ENCODE results near the gene ZBTB43. TPM values are rescaled to one million over a fixed set of nuclear protein-coding genes. Genes with fewer than 3 reads are reported as not detected.

The ZBTB43 gene
- total and polyA plus RNA-seq, 7 donors: 1.8 to 12.2 (median 6.7) TPM

DNA sequence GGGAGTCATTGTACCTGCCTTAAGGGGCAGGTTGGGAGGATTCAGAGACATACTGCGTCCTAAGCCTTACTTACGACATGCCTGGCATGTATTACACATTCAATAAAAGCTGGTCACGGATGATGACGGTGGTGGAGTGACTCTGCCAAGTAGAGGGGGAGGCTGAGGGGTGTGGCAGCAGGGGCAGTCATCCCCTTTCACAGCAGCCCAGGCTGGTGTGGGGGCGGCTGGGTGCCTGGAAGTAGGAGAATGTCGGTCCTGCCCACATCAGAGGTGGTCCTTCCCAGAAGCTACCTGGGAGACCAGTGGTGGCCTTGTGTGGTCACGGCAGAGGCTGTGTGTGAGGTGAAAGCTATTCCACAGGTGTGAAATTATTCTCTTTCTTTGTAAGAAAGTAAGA lies 64.5 kb downstream of the ZBTB43 start:
- H3K27me3 ChIP-seq: no peaks in the 10 kb centered on the region
- H3K4me3 ChIP-seq: no peak overlapping the region
- 89 to 94% methylated on average over 7 of the region's 7 CpGs for WGBS, 2 donors
- peaks cover 0 to 14% (median under 1%) of the 10 kb centered on the region in 4 donors for H3K36me3 ChIP-seq
- no peak for DNase-seq
- no peak overlapping the region for H3K27ac ChIP-seq
- H3K4me1 ChIP-seq: peaks cover 0 to 13% (median 6%) of the 10 kb centered on the region in 4 donors
- no peaks in the 10 kb centered on the region for H3K9me3 ChIP-seq
- intact Hi-C loops (cut with DNase I): no loop called here
- TF ChIP-seq POLR2AphosphoS5 (IDR thresholded peaks at IDR 0.05) (no peak), EP300 (IDR thresholded peaks at IDR 0.05) (no peak), POLR2A (IDR thresholded peaks at IDR 0.05) (no peak)
- TF ChIP-seq, protein P1, sequence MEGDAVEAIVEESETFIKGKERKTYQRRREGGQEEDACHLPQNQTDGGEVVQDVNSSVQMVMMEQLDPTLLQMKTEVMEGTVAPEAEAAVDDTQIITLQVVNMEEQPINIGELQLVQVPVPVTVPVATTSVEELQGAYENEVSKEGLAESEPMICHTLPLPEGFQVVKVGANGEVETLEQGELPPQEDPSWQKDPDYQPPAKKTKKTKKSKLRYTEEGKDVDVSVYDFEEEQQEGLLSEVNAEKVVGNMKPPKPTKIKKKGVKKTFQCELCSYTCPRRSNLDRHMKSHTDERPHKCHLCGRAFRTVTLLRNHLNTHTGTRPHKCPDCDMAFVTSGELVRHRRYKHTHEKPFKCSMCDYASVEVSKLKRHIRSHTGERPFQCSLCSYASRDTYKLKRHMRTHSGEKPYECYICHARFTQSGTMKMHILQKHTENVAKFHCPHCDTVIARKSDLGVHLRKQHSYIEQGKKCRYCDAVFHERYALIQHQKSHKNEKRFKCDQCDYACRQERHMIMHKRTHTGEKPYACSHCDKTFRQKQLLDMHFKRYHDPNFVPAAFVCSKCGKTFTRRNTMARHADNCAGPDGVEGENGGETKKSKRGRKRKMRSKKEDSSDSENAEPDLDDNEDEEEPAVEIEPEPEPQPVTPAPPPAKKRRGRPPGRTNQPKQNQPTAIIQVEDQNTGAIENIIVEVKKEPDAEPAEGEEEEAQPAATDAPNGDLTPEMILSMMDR (IDR thresholded peaks at IDR 0.05): no peak

GRCh38 chr9:126872516-126872915 lies 67.7 kb downstream of the ZBTB43 start:
- DNase-seq: no peak
- H3K9me3 ChIP-seq: no peaks in the 10 kb centered on the region
- no peak overlapping the region for H3K4me3 ChIP-seq
- TF ChIP-seq EP300 (IDR thresholded peaks at IDR 0.05) (no peak), POLR2AphosphoS5 (IDR thresholded peaks at IDR 0.05) (no peak), POLR2A (IDR thresholded peaks at IDR 0.05) (no peak)
- TF ChIP-seq, protein P1 (IDR thresholded peaks at IDR 0.05): no peak
- H3K4me1 ChIP-seq: peaks cover 0 to 12% (median 5%) of the 10 kb centered on the region in 4 donors
- intact Hi-C loops (cut with DNase I): no loop called here
- no peak overlapping the region for H3K27ac ChIP-seq
- H3K36me3 ChIP-seq: peaks cover 0 to 6% (median 0%) of the 10 kb centered on the region in 4 donors
- H3K27me3 ChIP-seq: no peaks in the 10 kb centered on the region
- WGBS, 2 donors: 85 to 92% methylated on average over 4 of the region's 4 CpGs

GRCh38 chr9:126874546-126875314 lies 69.9 kb downstream of the ZBTB43 start:
- DNase-seq: no peak
- H3K27ac ChIP-seq: no peak overlapping the region
- no peaks in the 10 kb centered on the region for H3K4me1 ChIP-seq
- no peaks in the 10 kb centered on the region for H3K27me3 ChIP-seq
- WGBS, 2 donors: 81 to 82% methylated on average over 9 of the region's 9 CpGs
- no peaks in the 10 kb centered on the region for H3K9me3 ChIP-seq
- intact Hi-C loops (cut with DNase I): no loop called here
- H3K4me3 ChIP-seq: no peak overlapping the region
- TF ChIP-seq EP300 (IDR thresholded peaks at IDR 0.05) (no peak), POLR2A (IDR thresholded peaks at IDR 0.05) (no peak), POLR2AphosphoS5 (IDR thresholded peaks at IDR 0.05) (no peak)
- TF ChIP-seq, protein P1 (IDR thresholded peaks at IDR 0.05): no peak
- peaks cover 3 to 6% (median 4%) of the 10 kb centered on the region in 4 donors for H3K36me3 ChIP-seq

- WGBS, 2 donors: 68 to 84% methylated on average over 4 of the region's 4 CpGs
- H3K4me1 ChIP-seq: no peaks in the 10 kb centered on the region
- TF ChIP-seq POLR2A (IDR thresholded peaks at IDR 0.05): no peak
- intact Hi-C loops (cut with DNase I): no loop called here
- no peak for DNase-seq
- no peak overlapping the region for H3K27ac ChIP-seq
- no peak overlapping the region for H3K4me3 ChIP-seq
- no peaks in the 10 kb centered on the region for H3K27me3 ChIP-seq
- no peaks in the 10 kb centered on the region for H3K9me3 ChIP-seq
- H3K36me3 ChIP-seq: peaks cover 12 to 18% (median 16%) of the 10 kb centered on the region in 4 donors
Observed at GRCh38 chr9:126875756-126876510, 71.1 kb downstream of the ZBTB43 start.

- TF ChIP-seq, protein P1 (IDR thresholded peaks at IDR 0.05): no peak
- no peak for TF ChIP-seq EP300 (IDR thresholded peaks at IDR 0.05)
- no peak for TF ChIP-seq POLR2AphosphoS5 (IDR thresholded peaks at IDR 0.05)
- TF ChIP-seq POLR2A (IDR thresholded peaks at IDR 0.05): no peak
- intact Hi-C loops (cut with DNase I): no loop called here
- H3K27ac ChIP-seq: no peak overlapping the region
- peaks cover 14 to 21% (median 18%) of the 10 kb centered on the region in 4 donors for H3K36me3 ChIP-seq
- no peak for DNase-seq
- no peaks in the 10 kb centered on the region for H3K27me3 ChIP-seq
- no peaks in the 10 kb centered on the region for H3K9me3 ChIP-seq
- H3K4me1 ChIP-seq: no peaks in the 10 kb centered on the region
- H3K4me3 ChIP-seq: no peak overlapping the region
- WGBS, 2 donors: 88 to 89% methylated on average over 4 of the region's 4 CpGs
Observed at GRCh38 chr9:126876531-126876930, 71.7 kb downstream of the ZBTB43 start.

All from sigmoid colon (tissue), 7 donors.